HG02623 (cell line): ENCODE measurements around the gene DPY19L1.
"Not testable (repeated sequence)": the region's sequence is repeated elsewhere in the genome, so short reads cannot be mapped to it uniquely, and the experiment has no call there.

Experiments
- ATAC-seq: cut with Tn5 transposase; IDR thresholded peaks from one replicate; pipeline ENCODE4 v1.9.1; 2021; ENCODE audit warnings: moderate library complexity; ENCODE audit not compliant: unreplicated experiment

The DPY19L1 gene

DNA sequence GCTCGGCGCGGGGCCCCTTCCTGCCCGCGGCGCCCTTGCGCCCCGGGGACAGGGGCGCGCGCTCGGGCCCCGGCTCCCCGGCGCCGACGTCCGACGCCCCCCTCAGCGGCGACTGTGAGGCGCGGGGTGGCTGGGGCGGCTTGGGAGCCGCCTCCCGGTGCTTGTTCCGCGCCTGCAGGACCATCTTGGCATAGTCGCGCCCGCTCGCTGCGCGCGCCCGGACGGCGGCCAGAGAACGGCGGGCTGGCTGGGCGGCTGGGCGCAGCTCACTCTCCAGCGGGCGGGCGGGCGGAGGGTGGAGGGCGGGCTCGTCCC, at the start of gene DPY19L1:
DPY19L1 (minus strand) TSS at position 275 of the 315 bp plus-strand sequence; CDS start at position 184, 91 bp downstream.
- peak; percentile 15 for ATAC-seq

DNA sequence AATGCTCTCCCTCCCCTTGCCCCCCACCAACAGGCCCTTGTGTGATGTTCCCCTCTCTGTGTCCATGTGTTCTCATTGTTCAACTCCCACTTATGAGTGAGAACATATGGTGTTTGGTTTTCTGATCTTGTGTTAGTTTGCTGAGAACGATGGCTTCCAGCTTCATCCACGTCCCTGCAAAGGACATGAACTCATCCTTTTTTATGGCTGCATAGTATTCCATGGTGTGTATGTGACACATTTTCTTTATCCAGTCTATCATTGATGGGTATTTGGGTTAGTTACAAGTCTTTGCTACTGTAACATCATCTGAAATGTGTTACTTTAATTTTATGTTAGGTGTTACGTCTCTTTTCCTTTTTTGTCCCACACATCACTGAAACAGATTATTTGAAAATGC, 42.2 kb upstream of the DPY19L1 start:
- ATAC-seq: not testable (repeated sequence)

DNA sequence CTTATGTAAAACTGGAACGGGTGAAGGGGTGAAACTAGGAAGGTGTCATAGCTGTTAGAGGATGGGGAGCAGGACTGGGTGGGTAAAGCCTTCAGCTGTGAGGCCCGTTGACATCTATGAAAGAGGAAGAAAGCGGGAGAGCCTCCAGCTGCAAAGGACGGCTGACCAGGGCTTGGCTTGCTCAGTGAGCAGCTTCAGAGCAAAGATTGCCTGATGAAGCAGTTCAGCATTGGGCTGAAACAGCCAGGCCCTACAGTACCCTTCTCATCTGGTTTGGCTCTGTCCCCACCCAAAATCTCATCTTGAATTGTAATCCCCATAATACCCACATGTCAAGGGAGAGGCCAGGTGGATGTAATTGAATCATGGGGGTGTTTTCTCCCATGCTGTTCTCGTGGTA, 36.7 kb upstream of the DPY19L1 start:
- ATAC-seq: not testable (repeated sequence)

DNA sequence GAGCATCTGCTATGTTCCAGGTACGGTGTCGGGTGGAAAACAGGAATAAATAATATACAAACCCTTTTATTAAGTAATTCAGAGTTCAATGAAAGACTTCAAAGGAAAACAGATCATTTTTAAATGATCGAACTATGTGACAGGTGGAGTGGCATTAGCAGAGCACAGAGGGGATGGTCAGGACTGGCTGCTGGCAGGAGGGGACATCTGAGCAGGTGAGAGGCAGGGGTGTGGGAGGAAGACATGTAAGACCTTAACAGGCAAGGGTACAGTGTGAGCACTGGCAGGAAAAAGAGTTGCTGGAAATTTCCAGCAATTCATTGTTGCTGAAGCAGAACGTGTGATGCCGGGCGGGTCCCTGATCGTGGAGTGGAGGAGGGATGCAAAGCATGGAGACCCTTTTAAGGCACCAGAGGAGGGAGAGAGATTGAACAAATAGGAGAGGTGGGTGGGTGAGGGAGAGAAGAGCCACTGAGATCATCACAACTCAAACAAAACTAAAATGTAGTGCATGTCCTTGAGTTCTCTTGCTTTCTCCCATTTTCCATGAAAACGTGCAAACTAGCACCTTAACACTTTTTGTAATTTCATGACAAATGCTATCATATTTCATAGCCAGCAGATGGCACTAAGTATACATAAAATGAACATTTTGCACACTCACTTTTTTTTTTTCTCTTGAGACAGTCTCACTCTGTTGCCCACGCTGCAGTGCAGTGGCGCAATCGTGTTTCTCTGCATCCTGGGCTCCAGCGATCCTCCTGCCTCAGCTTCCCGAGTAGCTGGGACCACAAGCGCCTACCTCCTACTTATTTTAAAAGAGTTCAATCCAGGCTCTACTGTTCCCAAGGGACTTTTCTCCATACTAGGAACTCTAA, 35.9 kb upstream of the DPY19L1 start:
- ATAC-seq: not testable (repeated sequence)

DNA sequence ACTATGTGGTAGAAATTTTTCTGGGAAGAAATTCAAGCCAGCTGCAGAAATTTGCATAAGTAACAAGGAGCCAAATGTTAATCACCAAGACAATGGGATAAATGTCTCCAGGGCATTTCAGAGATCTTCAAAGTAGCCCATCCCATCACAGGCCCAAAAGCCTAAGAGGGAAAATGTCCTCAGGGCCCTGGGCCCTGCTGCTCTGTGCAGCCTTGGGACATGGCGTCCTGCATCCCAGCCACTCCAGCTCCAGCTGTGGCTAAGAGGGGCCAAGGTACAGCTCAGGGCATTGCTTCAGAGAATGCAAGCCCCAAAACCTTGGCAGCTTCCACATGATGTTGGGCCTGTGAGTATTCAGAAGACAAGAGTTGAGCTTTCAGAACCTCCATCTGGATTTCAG, 31.8 kb upstream of the DPY19L1 start:
- not testable (repeated sequence) for ATAC-seq

DNA sequence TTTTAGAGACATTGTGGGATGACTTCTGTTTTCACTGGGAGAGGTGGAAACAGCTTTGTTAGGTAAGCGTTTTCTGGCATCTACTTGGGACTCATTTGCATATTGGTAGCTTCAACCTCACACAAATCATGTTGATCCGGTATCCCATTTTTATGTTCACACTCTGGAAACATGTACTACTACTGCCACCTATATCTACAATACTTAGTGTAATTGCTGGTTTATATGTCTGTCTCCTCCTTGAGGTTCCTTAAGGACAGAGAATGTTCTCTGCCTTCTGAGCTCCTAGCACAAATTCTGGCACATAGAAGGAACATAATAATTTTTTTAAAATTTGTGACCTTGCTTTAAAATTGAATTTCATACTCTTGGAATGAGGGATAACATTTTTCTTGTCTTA, 28.1 kb upstream of the DPY19L1 start:
- not testable (repeated sequence) for ATAC-seq

DNA sequence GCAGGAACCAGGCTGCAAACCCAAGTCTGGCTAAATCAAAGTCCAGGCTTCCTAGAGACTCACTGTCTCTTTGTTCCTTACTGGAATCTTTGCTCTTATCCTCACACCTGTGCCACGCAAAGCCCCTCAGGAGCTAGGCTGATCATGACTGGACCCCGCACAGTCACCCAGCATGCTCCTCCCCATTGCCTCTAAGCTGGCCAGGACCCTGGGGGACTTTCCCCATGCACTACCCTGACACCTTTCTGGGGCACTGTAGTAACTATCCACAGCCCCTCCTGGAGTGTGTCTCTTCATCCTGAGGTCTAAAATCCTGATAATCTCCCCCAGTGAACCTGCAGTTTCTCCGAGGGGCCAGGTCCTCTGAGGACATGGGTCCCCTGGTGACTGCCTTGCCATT, 21.3 kb upstream of the DPY19L1 start:
- ATAC-seq: not testable (repeated sequence)

DNA sequence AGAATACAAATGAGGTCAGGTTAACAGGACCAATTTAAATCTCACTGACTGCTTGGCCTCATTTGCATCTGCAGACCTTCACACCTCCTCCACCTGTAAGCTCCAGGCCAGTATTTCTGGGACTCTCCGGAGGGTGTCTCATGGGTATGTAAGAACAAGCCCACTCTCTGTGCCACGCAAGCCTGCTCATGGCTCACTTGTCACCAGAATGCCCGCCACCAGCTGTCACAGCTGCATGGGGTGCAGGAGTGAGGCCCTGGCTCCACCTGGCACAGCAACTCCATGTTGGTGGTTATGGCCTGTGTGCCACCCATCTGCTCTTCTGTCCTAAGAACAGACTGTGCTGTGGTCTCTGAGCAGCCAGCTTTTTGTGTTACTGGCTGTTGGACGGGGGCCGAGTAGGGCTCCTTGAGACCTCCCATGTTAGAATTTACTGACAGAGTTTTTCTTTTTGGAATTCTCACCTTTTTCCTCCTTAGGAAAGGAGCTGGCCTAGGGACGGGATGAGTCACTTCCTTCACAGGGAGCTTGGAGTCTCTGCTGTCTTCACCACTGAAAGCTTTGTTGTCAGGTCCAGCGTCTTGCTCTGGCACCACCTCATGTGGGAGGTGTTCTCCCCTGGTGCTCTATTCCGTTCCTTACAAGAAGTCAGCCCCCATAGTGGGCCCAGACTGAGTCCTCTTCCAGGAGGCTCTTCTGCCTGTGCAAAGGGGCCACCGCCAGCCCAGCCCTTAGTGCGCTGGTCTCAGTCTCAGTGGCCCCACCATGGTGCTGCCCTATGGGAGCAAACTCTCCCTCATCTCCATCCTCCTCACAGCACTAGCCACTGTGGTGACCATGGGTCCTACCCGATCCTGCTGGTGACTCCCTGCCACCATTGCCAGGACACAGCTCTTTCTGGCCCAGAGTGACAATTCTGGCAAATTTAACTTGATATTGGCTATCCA, 20.5 kb upstream of the DPY19L1 start:
- ATAC-seq: not testable (repeated sequence)

DNA sequence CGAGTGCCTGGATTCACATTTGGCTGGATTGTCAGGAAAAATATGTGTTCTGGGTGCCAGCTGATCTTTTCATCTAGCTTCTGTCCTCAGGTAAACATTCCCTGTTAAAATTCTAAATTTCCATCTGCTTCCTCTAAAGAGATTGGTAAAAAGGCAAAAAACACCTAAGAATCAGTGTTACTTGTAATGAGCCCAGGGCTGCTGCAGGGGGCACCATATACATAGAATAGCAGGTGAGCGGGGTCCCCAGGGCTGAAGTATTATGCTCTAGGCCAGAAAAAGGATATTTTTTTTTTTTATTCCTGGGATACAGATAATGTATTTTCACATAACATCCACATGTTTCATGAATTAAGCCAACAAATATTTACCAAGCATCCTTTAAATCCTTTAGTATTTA, 18.4 kb upstream of the DPY19L1 start:
- ATAC-seq: not testable (repeated sequence)

DNA sequence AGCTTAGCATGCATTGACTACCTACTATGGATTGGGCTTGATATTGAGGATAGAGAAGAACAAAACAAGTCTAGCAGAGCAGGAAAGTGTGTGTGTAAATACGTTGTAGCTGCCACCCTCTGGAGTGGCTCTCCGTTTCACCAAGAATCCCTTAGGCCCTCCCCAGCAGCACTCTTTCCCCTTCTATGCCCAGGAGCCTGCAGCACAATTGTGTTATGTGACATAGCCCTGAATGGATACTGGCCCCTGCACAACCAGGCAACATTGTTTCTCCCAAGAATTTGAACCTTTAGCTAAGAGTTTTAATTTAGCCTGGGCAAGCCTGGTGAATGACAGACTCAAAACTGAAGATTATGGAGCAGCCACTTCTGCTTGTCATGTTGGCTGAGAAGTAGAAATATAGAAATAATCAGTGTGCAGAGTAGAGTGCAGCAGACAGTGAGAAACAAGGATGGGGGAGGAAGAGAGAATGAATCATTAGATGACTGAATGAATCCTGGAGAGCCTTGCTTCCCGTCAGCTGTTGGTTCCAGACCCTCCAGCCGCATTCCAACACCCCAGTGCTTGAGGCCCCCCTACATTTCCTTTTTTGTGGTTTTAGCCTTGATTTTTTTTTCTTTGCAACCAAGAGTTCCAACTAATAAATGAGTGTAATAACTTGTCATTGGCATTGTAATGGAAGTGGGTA, 16.3 kb upstream of the DPY19L1 start:
- ATAC-seq: not testable (repeated sequence)

DNA sequence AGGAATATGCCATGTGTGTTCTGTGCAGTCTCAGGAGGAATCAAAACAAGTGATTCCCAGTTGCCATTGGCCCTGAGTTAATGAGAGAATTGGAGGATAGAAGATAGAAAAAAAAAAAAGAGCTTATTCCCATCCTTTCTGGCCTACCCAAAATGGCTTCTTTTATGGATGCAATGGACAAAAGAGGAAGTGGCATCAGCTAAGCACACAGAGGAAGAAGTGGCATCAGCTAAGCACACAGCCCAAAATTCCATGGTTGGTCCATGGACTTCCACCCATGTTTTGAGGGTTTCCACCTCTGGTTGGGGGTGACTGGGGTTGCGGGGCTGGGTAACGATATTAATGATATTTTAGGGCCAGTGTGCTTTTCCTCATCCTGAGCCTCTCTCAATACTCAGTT, 11.1 kb upstream of the DPY19L1 start:
- ATAC-seq: not testable (repeated sequence)

DNA sequence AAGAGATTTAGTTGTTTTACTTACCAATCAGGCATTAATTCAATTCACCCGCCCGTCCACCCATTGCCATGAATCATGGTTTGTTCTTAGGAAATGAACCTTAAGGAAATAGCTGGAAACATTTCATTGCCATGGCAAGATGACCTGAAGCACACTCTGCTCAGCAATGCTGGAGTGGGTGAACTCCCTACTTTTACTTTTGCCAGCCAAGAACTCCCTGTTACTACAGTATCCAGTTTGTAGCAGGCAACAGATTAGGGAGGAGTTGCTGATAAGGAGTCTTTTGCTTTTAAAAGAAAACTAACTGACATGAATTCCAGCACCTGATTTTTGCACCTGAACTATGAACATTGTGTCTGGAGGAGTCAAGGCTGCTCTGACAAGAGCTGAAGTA, 10.6 kb upstream of the DPY19L1 start:
- ATAC-seq: not testable (repeated sequence)

DNA sequence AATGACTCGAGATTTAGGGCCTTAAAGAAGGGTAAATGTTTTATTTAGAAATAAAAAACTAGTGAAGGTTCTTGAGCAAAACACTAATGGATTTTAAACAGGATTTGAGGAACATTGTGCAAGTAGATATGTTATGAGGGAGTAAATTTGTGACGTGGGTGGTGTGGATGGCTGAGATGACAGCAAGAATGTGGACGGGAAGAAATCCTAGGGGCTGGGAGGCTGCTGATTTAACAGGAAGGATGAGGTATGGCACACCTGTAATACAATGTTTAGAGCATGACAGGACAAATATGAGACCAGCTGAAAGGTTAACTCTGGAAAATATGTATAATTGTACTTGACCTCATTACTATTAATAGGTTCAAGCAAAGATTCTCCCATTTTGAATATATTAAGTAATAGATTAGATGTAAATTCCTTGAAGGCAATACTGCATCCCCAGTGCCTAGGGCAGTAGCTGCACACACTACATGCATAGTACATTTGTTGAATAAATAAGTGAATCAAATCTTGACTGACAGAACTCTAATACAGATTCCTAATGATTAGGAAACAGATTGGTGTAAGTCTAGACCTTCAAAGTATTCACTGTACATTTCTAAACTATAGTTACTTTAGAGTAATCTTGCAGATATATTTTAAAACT, 10.1 kb upstream of the DPY19L1 start:
- ATAC-seq: not testable (repeated sequence)

DNA sequence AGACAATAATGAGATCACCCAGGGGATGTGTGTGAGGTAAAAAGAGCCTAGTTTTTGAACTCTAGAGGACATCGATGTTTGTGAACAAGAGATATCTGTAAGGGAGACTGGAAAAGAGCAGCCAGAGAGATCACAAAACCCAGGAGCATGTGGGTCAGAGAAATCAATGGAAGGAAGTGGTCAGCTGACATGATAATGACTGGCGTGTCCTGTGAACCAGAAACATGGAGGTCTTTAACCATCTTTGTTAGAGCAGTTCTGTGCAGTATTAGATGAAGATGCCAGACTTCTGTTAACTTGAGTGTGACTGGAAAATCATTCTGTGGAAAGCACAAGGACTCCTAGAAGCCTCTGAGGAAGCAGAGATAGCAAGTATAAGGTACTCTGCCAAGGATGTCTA, 6.0 kb upstream of the DPY19L1 start:
- not testable (repeated sequence) for ATAC-seq

DNA sequence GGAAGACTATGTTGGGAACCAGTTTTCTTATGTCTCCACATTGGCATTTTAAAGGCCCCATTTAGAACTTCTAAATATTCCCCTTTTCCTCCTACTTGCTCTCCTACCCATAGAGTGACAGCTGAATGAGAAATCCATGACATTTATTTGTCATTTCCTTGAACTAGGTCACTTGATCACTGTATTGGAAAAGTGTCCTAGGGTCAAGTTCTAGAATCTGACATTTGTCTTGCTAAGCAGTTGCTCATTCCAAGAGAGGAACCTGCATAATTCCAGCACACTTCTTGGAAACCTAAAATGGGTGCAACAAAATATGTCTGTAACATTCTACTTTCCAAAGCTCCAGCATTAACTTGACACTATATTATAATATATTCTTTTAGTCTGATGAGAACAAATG, 3.6 kb upstream of the DPY19L1 start:
- ATAC-seq: no peak

DNA sequence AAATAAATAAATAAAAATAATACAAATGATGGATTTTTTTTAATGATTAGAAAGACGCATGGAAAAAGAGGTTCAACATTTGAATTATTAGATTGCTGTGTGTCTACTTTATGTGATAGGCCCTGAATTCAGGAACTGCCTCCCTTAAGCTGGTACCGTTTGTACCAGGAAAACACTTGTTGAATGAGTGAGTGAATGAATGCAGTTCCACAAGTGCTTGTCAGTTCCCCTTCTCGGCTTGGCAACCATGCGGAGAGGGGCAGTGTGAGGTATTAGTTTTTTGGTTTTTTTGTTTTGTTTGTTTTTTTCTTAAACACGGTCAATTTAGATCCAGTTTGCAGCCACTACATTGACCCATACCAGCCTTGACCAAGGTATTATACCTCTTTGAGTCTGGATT, 2.1 kb upstream of the DPY19L1 start:
- no peak for ATAC-seq

DNA sequence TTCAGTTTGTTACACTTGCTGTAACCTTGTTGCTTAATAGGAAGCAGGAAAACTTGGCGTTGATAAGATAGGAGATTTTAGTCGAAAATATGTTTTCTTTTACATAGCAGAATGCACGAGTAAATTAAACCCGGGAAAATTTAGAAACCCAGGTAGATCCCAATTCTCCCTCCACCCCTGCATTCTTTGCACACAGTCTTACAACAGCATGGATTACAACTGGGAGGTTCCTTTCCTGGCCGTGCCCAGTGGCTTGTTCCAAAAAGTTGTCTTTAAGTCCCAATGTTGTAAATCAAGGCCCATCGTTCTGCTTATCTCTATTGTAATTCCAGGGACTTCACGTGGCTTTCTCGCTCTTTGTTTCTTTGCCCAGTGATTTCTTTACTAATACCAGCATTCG, 1.1 kb upstream of the DPY19L1 start:
- no peak for ATAC-seq

DNA sequence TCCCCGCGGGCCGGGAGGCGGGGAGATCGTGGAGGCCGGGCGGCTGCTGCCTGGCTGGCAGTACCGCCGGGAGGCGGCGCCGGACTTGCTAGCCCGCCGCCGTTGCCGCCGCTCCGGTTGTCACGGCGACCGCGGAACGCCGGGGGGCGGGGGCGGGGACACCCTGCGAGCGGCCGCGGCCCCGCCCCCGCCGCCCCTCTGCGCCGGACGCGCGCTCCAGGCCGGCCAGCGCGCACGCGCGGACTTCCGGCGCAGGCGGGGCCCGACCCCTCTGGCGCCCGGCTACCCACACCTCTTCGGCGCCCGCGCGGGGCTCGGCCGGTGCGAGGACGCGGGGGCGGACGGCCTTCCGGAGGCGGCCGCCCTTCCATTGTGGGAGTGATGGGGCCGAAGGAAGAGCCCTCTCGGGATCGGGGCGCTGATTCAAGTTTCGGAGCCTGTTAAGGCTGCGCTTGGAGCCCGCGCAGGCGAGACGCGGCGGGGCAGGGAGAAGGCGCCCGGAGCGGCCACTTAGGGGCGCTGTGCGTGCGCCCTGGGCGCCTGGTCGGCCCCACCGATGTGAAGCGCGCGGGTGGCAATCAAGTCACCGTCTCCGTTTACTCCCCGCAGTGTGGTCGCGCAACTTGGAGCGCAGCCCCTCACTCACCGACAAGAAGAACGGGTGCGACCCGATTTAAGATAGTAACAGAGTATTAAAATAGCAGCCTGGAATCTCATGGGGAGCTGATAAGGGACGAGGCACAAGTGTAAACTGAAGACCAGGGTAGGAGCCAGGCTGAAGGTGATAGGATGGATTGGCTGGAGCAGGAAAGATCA, 449 bp upstream of the DPY19L1 start:
- ATAC-seq: peak; percentile 83

DNA sequence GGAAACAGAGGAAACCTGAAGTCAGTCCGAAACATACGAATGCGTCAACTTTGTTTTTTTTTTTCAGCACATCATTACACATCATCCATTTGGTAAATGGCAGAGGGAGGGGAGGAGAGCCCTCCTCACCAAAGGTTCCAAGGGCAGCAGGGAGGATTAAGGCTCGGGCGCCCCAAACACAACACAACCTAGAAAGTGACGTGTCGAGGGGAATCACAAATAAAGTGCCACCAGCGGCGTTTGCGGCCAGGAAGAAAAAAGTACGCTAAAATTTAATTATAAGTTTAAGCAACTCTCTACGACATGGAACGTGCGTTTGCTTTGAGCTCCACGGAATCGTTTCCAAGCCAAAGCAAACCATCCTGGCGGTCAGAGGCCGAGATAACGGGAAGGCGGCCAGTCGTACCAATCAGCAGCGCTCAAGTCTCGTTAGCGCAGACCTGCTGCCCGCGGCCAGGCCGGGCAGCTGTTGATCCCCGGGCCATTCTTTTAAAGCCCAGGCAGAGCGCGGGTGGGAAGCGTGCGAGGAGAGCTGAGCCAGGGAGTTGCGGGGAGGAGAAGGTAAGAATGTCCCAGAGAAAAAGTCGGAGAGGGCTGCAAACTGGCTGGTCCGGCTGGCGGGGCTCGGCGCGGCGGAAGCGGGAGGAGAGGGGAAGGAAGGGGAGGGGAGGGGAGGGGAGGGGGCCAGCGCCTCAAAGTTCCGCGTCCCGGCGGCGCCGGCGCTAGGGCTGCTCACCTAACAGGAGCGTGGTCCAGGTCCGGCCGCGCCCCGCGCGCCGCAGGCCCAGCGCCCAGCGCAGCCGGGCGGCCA, 719 bp downstream of the DPY19L1 start:
- ATAC-seq: peak; percentile 12
